Activated gamma-delta T cell treated with Interleukin-2 at 50 U/mL for 16 hours (primary cell): ENCODE measurements around the gene DGKD.
"Not testable (repeated sequence)": the region's sequence is repeated elsewhere in the genome, so short reads cannot be mapped to it uniquely, and the experiment has no call there.

ENCODE experiments used
- DNase-seq: peaks from one replicate; pipeline ENCODE4 v3.0.0-alpha.2; 2020

Gene DGKD

DNA sequence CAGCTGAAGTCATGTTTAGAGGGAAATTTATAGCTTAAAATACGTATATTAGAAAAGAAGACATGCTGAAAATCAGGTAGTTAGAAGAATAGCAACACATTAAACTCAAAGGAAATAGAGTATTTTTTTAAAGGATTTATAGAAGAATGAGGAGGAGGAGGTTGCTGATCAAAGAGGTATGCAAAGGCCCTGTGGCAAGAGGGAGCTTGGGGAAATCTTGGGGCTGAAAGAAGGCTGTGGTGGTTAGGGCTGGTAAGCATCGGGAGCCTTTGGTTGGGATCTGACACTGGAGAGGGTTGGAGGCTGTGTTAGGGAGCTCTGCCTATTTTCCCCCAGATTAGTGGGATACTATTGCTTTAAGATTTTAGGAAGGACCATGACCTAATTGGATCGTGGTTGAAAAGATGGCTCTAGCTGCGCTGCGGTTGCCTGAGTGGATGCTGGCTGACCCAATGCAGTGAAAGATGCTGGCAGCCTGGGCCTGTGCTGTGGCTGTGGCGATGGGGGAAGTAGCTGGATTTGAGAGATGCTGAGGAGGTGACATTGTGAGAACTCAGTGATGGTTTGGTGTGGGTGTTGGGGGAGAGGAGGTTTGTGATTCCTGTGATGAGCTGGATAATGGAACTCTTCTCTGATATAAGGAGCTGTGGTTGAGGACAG, 11.7 kb downstream of the DGKD start:
- no peak for DNase-seq

DNA sequence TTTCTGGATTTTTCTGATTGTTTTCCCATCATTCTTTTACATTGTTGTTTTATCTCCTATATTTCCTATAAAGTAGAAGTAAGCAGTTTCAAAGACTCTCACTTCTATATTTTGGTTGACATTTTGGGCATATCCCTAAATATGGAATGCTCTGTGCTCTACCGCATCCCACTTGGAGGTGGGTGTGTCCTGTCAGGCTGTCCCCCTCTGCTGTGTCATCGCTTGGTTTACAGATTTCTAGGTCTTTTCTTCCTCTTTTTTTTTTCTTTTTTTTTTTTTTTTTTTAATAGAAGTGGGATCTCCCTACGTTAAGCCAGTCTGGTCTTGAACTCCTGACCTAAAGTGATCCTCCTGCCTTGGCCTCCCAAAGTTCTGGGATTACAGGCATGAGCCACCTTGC, 13.3 kb downstream of the DGKD start:
- DNase-seq: no peak

DNA sequence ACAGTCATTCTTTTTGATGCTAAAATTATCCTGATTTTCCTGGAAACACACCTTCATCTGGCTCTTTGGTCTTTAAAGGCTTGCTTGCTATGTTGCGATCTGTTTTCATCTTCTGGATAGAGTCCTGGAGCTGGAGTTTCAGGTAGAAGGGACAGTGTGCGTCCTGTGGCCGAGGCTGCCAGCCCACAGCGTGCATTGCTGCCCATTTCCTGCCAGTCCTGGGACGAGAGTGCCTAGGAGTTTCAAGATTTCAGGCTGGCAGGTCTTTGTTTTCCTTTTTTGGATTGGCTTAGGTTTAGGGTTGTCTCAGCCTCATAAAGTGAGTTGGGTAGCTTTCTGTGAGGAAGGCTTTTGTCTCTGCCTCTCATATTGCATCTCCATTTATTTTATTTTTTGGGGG, 14.5 kb downstream of the DGKD start:
- no peak for DNase-seq

DNA sequence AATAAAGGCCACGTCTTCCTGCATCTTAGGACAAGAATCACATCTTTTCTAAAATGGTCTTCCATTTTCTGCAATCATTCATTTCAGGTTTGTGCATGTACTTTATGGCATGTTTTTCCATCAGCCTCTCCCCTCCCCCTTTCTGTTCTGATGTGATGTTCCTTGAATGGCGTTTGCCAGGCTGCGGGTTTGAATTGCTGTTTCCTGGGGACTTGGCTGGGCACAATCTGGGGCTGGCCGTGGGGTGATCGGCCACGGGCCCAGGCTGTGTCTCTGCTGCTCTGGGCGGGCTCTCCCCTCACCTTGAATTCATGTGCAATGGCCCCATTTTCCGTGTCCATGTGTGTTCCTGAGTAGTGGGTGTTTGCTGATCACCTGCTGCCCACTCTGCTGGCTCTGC, 15.2 kb downstream of the DGKD start:
- DNase-seq: no peak

DNA sequence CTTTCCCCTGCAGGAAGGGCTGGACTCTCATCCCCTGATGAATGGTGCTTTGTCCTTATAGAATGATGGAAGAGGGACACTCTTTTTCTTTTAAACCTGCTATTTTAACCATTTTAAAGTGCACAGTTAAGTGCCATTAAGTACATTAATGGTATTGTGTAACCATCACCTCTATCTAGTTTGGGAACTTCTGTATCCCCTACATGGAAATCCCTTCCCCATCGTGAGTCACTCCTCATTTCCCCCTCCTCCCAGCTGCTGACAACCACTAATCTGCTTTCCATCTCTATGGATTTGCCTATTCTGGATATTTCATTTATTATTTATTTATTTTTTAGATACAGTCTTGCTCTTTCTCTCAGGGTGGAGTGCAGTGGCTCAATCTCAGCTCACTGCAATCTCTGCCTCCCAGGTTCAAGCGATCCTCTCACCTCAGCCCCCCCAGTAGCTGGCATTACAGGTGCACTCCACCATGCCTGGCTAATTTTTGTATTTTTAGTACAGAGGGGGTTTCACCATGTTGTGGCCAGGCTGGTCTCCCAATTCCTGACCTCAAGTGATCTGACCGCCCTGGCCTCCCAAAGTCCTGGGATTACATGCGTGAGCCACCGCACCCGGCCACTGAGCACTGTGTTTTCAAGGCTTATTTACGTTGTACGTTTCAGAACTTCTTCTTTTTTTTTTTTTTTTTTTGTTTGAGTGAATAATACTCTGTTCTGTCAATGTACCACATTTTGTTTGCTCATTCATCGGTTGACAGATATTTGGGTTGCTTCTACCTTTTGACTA, 15.8 kb downstream of the DGKD start:
- no peak for DNase-seq

DNA sequence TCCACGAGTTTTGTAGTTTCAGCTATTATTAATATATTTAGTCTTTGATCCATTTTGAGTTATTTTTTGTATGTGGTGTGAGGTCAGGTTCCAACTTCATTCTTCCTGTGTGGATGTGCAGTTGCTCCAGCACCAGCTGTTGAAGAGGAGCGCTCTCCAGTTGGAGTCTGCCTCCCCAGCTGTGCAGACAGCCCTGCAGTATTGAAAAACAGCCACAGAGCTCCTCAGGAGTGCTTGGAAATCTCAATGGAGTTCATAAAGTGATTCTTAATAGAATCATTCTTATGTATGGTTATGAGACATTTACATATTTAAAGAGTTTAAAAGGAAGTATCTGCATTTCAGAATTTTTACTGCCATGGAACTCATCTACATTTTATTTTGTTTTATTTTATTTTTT, 17.3 kb downstream of the DGKD start:
- no peak for DNase-seq

DNA sequence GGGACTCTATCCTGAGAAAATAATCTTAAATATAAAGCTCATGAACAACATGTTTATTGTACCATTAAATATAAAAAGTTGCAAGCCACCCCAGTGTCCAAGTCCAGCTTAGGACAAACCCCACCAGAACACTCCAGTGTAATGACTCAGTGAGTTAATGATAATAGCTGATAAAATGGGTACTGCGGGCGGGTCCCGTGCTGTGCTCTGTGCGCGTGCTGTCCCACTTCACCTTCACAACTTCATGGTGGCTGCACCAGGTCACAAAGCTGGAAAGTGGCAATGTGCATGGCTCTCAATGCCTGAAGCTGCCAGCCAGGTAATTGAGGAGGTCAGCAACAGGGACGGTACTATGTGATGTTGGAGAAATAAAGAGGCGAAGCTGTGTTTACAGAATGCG, 18.6 kb downstream of the DGKD start:
- DNase-seq: no peak

DNA sequence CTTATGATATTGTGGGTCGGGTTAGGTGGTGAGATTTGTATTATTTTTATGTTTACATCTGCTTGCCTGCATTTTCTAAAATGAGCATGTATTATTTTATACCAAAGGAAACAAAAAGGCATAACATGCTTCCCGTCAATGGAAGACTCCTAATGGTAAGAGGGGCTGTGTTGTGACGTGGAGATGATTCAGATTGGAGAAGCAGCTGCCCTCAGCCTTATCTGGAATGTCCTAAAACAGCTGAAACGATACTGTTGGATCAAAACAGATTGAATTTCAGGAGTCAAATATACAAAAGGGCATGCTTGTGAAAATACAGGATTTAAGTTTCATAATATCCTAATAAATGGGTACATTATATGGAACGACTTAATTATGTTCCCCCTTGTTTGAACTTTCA, 19.0 kb downstream of the DGKD start:
- no peak for DNase-seq

DNA sequence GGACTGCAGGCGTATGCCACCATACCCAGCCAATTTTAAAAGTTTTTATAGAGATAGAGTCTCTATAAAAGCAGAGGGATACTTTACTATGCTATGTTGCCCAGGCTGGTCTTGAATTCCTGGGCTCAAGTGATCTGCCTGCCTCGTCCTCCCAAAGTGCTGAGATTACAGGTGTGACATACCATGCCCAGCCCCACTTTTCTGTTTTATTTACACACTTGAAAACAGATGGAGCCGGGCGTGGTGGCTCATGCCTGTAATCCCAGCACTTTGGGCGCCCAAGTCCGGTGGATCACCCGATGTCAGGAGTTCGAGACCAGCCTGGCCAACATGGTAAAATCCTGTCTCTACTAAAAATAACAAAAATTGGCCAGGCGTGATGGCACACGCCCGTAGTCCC, 20.5 kb downstream of the DGKD start:
- DNase-seq: not testable (repeated sequence)

DNA sequence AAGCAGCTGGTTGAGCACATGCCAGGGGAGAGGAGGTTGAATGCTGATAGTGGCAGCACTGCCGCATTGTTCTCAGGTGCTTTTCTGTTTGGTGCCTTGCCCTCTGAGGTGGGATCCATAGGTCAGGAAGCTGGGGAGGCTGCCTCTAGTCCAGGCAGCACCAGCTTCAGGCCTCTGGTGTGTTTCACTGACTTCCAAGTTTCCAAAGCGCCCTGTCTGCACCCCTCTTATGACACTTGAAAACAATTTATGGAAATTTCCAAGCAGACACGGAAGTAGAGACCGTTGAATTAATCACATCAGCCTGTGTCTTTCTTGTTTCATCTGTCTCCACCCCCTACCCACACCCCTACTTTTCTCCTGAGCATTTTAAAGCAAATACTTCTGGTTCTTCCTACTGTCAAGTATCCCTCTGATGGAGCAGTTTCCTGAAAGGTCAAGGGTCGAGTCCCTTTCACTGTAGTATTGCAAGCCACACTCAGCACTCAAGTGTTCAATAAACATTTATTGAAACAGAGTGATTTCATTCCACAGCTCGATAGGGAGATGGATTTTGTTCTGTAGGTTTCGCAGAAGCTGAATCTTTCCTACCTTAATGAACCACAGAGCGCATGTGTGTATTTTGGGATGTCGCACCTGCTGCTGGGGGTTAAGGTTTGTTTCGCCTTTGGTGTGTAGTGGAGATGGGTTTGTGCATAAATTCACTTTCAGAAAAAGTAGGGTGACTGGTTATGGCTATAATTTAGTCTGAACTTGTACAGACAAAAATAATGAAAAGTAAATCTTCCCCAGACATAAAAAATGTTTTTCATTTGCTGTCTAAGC, 21.4 kb downstream of the DGKD start:
- DNase-seq: no peak

DNA sequence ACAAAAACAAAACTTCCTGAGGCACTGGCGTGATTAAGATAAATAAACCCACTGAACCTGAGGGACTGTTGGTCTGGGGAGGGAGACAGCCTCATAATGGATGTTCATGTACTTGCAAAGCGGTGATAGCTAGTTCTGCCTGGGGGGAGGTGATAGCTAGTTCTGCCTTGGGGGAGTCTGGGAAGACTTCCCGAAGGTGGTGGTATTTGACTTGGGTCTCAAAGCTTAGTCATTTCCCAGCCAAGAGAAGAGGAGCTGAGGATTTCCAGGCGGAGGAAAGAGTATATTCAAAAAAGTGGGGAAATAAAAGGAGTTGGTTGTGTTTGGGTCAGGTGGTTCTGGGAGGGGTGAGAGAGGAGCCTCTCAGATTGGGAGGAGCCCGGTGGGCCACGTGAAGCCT, 24.7 kb downstream of the DGKD start:
- no peak for DNase-seq

DNA sequence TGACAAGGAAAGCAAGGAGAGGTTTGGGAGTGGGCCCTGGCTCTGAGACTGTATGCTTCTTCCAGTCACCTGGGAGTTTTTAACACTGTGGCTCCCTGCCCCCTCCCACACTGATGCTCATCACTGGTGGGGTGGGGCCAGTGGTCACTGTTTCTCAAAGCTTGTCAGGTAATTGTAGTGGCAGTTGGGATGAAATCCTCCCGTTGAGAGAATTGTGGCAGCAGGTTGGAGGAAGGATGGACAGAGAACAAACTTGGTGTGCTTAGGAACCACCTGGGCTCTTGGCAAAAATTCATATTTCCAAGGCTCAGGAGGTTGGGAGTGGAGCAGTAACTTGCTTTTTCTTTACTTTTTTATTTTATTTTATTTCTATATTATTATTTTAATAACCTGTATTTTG, 25.1 kb downstream of the DGKD start:
- DNase-seq: no peak

DNA sequence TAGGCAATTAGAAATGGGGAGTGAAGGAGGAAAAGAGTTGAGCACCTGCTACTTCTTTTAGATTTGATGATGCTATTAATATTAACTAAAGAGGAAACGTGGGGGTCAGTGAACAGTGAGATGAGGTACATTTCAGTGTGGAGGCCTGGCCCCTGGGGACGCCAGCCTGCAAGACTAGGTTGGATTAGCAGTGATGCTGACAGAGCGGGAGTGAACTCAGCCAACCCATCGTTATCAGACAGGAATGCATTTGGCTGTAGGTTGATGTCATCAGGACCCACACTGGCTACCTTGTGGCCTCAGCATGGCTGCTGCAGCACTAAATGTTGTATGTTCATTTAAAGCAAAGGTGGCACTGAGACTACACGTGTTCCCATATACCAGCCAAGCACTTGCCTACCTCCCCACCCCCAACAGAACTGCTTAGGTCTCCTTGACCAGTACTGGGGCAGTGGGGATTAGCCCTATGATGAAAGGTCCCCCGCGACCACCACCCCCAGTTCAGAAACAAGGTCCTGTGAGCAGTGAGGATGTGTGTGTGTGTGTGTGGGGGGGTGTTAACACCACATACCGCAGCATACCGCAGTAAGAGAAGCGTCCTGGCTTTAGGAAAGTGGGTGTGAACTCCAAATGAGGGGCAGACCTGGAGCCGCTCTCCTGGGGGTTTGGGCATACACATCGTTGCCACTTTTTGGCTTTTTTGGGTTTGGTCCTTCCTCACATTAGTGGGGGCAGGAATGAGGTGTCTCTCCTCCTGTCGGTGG, 26.0 kb downstream of the DGKD start:
- no peak for DNase-seq

DNA sequence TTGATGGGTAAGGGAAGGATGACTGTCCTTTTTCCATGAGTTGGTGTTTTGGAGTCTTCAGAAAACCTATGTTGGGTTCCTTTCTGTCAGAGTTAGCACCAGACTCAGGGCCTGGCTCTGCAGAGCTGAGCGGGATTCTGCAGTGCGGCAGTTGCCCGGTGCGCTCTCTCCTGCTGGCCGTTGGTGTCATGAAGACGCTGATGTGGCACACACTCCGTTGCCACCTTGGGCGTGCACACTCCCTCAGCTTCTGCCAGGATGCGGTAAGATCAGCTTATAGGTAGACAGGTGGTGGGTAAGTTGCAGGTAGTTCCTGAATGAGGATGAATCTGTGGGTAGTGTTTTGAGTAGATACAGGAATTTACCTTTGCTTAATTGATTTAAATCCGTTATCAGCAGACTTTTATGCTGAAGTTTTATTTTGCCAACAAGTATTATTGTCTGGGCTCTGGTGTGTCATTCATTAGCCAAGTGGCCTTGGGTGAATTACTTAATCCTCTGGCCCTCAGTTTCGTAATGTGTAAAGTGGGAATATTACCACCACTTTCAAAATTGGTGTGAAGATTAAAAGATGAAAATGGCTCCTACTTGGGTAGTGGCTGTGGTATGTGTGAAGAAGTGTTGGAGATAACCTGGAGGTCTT, 26.8 kb downstream of the DGKD start:
- no peak for DNase-seq

DNA sequence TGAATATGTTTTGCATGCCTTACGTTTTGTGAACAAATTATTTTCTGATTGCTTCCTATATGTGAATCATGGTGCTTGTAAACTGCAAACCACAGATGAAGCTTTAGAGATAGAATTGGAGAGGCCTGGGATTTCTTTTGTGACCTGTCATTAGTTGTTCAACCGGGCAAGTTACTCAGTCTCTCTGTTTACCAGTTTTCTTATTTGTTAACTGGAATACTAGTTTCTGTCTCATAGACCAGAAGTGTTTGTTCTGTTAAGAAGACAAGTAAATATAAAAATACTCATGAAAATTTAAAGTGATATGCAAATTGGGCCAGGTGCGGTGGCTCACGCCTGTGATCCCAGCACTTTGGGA, 27.3 kb downstream of the DGKD start:
- no peak for DNase-seq

DNA sequence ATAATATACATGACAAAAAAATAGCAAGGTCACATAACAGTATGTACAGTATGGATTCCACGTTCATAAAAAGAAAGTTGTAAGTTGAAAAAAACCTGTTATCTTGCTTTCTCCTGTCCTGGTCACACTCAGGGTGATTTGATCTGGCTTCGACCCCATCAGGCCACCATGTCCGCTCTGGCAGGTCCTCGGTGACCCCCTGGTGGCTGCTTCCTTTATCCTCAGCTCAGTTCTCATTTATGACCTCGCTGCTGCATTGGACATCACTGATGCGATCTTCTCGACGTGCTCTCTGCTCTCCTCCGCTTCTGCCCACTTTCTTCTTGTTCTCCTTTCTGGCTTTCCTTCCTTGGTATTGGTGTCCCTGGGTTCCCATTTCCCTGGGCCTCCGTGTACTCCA, 29.7 kb downstream of the DGKD start:
- DNase-seq: no peak

DNA sequence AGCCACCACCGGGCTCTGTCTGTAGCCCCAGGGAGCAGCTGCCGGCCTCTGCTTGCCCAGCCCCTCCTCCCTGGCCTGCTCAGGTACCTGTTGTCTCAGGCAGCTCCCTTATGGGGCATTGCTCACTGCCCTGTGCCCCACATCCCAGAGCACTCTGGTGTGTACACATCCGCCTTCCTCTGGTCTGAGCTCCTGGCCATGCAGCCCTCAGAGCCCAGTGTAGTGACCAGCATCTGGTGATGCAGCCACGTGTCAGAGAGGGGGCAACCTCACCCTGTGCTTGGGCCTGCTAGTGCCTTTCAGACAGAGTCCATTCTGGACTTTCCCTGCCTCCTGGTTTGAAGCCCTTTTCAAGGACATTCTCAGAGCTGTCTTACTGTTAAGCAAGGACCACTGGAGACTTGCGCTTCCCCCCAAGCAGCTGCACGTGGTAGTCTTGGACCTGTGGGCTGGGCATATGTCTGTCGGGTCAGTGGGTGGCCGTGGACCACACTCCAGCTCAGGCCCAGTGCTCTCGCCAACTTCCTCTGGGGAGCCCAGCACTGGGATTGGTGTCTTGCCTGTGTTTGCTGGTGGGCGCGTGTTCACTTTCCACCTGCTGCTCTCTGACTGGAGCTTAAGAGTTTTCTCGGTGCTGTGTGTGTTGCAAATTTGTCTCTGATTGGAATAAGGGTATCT, 30.7 kb downstream of the DGKD start:
- DNase-seq: no peak

DNA sequence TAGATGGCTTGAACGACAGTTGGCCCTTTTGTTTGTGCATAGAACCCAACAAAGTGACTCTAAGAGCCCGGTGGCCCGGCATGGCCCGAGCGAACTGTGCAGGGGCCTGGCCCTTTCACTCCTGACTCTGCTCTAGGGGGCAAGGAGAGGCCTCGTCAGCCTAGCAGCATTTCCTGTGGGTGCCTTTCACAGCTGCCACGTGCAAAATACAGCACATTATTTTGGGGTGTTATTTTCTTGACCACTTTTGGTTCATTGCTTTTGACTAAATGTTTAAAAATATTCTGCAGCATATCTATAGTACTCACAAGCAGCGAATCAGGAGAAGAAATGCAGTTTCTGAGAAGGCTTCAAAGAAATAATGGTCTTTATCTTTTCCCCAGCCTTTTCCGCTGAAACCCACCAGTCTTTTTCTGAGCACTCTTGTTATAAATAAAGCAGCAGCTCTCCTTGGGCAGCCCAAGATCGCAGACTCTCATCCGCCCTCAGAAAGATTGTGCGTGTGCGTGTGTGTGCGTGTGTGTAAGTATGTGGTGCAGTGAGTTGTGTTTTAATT, 31.3 kb downstream of the DGKD start:
- DNase-seq: peak; percentile 52

DNA sequence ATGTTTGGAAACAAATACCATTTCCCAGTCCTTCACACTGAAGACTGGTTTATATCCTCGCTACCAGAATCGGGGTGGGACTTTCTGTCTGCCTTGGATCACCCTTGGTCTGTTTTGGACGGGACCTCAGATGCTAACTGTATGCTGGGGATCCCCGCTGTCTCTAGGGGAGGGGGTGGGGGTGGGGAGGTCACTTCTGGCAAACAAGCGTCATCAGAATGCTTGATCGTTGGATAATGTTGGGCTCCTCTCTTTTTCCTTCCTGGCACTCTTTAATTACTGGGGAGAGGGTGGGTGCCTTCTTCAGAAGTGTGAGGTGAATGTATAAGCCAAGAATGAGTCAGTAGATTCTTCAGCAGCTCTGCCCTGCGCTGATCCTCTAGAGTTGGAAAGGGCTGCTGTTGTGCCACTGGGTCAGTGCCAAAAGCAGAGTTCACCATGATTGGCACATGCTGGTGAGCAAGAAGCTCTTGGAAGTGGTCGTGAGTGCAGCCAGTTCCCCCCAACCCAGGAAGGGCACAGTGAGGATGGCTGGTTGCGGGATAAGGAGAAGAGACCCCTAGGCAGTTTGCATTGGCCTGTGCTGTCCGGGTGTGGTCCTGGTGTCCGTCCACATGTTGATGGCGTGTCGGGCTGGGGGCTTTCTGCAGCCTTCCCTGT, 32.2 kb downstream of the DGKD start:
- DNase-seq: no peak

DNA sequence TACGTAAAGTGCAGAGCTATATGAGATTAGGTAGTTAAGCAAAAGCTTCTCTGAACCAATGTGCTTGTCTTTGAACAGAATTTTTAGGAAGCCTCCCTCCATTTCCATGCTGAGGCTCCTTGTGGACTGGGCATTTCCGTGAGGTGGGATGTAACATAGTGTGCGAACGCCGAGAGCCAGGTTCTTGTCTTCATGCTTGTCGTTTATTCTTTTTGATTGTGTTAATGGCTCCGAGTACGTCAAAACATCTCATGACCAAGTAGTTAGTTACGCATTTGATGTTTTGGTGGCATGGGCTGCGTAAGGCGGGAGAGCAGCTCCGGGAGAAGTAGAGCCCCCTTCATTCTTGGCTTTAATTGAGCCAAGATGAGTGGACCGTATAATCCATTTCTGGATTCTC, 32.9 kb downstream of the DGKD start:
- no peak for DNase-seq
